HepG2 (cell line): Measurements from ENCODE around the gene ZNF547. TPM values are rescaled to one million over a fixed set of nuclear protein-coding genes. Genes with fewer than 3 reads are reported as not detected.

ENCODE experiments used
- CCDC6 ChIP-seq: sonication (generic); formaldehyde crosslinking; IDR thresholded peaks from 2 replicates; pipeline ENCODE4 v1.8.1; 2022; ENCODE audit warnings: mild to moderate bottlenecking, missing genetic modification reagents, moderate library complexity
- FOXC1 ChIP-seq: sonication (generic); formaldehyde crosslinking; IDR thresholded peaks from 2 replicates; pipeline ENCODE4 v1.8.0; 2022; ENCODE audit warnings: mild to moderate bottlenecking, missing genetic modification reagents, borderline replicate concordance
- HHEX ChIP-seq: IDR thresholded peaks from 2 replicates; pipeline ENCODE4 v1.6.1; 2016; ENCODE audit warnings: control low read depth
- KLF13 ChIP-seq: sonication (generic); formaldehyde crosslinking; IDR thresholded peaks from 2 replicates; pipeline ENCODE4 v1.4.0; 2020; ENCODE audit warnings: mild to moderate bottlenecking, missing genetic modification reagents
- MBD4 ChIP-seq: IDR thresholded peaks from 2 replicates; pipeline ENCODE4 v1.6.1; 2012; ENCODE audit warnings: low read length, inconsistent platforms, borderline replicate concordance
- NFKBIZ ChIP-seq: IDR thresholded peaks from 2 replicates; pipeline ENCODE4 v1.6.1; 2018; ENCODE audit warnings: missing genetic modification reagents, missing compliant biosample characterization
- SALL2 ChIP-seq: sonication (generic); formaldehyde crosslinking; IDR thresholded peaks from 2 replicates; pipeline ENCODE4 v1.8.1; 2023; ENCODE audit warnings: mild to moderate bottlenecking, missing genetic modification reagents, inconsistent platforms
- THAP11 ChIP-seq: IDR thresholded peaks from 2 replicates; pipeline ENCODE4 v1.6.1; 2016; ENCODE audit warnings: missing biosample characterization, missing genetic modification reagents
- ZBTB20 ChIP-seq: sonication (generic); formaldehyde crosslinking; IDR thresholded peaks from 2 replicates; pipeline ENCODE4 v1.8.1; 2023; ENCODE audit warnings: missing genetic modification reagents, low read depth, mild to moderate bottlenecking, borderline replicate concordance
- ZNF530 ChIP-seq: sonication (generic); formaldehyde crosslinking; IDR thresholded peaks from 2 replicates; pipeline ENCODE4 v1.5.0; 2020; ENCODE audit warnings: low read depth, mild to moderate bottlenecking, missing genetic modification reagents
- ZNF672 ChIP-seq: sonication (generic); formaldehyde crosslinking; IDR thresholded peaks from 2 replicates; pipeline ENCODE4 v1.8.1; 2022; ENCODE audit warnings: missing genetic modification reagents
- polyA plus RNA-seq, 8 experiments: library from polyadenylated mRNA; depleted of rRNA in 3 of 8; stranded (reverse) in 7 of 8; unstranded in 1 of 8; fragments of >200 nt; fragmentation: Illumina TruSeq in 4 of 8; extraction: Trizol in 4 of 8; gene quantifications; 2 replicates each; pipeline versions ENCODE4 v1.2.1 to v1.2.3, GENCODE V29; 2011 to 2016; ENCODE audit warnings: low read depth in 4 of 8, missing spikeins in 1 of 8, mixed read lengths in 1 of 8; ENCODE audit not compliant: insufficient read depth in 1 of 8
- total RNA-seq, 5 experiments: library from RNA; depleted of rRNA; stranded (reverse); fragments of >200 nt; fragmentation: Illumina TruSeq; extraction: Trizol; gene quantifications; 2 replicates each; pipeline ENCODE4 v1.2.3, GENCODE V29; 2016; ENCODE audit warnings: low read depth in 1 of 5
- TF ChIP-seq, protein P1 (sequence below): sonication (generic); formaldehyde crosslinking; IDR thresholded peaks from 2 replicates; pipeline ENCODE4; 2020; ENCODE audit warnings: missing genetic modification reagents, mild to moderate bottlenecking, borderline replicate concordance
- TF ChIP-seq, protein P2 (sequence below), 2 experiments: sonication (generic) in 1 of 2; formaldehyde crosslinking in 1 of 2; IDR thresholded peaks; 2 replicates each; pipeline versions ENCODE4 v1.5.1 to v1.6.1; 2011 to 2020; ENCODE audit warnings: borderline replicate concordance in 1 of 2, low read depth in 1 of 2, low read length in 1 of 2, mild to moderate bottlenecking in 1 of 2, missing genetic modification reagents in 1 of 2, moderate library complexity in 1 of 2
- TF ChIP-seq, protein P3 (sequence below): sonication (generic); formaldehyde crosslinking; IDR thresholded peaks from 2 replicates; pipeline ENCODE4 v1.4.0; 2020; ENCODE audit warnings: missing genetic modification reagents
- TF ChIP-seq, protein P4 (sequence below): sonication (generic); formaldehyde crosslinking; IDR thresholded peaks from 2 replicates; pipeline ENCODE4 v1.5.0; 2020; ENCODE audit warnings: missing genetic modification reagents
- TF ChIP-seq, protein P5 (sequence below): sonication (generic); formaldehyde crosslinking; IDR thresholded peaks from 2 replicates; pipeline ENCODE4 v1.5.0; 2020; ENCODE audit warnings: missing genetic modification reagents
- TF ChIP-seq, protein P6 (sequence below): sonication (generic); formaldehyde crosslinking; IDR thresholded peaks from 2 replicates; pipeline ENCODE4 v1.4.0; 2020; ENCODE audit warnings: mild to moderate bottlenecking, missing genetic modification reagents

The ZNF547 gene
- total and polyA plus RNA-seq, 2 of the 13 experiments (the other 11 are each of a cell fraction or from before 2014, with no cell fraction given), result 2.0 to 2.6 TPM

DNA sequence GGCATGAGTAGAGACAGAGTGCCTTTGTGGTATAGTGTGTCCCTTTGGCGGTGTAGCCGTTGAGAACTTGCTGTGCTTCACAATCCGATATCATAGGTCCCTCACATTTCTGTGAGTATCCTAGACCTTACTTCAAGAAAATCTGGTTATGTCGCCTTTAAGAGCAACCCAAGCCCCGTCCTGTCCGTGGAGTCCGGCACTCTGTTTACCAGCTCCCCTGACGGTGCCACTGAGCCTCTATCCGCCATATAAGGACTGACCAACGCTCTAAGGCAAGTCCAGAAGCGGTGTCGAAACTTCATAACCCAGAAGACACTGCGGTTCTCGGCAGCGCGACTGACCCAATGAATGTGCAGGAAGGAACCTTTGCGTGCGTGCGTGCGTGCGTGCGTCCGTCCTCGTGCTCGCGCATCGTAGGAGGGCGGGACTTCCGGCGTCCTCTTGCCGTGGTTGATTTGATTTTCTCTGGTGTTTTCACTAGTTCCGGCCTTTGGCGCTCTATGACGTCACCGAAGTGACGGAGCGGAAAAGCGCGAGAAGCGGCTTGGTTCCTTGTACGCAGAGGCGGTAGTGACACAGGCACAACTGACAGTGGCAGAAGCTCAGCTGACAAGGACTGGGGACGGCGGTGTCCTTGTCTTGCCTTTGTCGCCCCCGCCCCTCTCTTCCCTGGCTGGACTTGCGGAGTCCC lies at the start of gene ZNF547, which contains the start of gene TRAPPC2B (continued):
- TF ChIP-seq, protein P1, sequence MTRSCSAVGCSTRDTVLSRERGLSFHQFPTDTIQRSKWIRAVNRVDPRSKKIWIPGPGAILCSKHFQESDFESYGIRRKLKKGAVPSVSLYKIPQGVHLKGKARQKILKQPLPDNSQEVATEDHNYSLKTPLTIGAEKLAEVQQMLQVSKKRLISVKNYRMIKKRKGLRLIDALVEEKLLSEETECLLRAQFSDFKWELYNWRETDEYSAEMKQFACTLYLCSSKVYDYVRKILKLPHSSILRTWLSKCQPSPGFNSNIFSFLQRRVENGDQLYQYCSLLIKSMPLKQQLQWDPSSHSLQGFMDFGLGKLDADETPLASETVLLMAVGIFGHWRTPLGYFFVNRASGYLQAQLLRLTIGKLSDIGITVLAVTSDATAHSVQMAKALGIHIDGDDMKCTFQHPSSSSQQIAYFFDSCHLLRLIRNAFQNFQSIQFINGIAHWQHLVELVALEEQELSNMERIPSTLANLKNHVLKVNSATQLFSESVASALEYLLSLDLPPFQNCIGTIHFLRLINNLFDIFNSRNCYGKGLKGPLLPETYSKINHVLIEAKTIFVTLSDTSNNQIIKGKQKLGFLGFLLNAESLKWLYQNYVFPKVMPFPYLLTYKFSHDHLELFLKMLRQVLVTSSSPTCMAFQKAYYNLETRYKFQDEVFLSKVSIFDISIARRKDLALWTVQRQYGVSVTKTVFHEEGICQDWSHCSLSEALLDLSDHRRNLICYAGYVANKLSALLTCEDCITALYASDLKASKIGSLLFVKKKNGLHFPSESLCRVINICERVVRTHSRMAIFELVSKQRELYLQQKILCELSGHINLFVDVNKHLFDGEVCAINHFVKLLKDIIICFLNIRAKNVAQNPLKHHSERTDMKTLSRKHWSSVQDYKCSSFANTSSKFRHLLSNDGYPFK, result peak; percentile 89
- no peak for TF ChIP-seq CCDC6 (CRISPR knock-in tag)
- TF ChIP-seq, protein P2, sequence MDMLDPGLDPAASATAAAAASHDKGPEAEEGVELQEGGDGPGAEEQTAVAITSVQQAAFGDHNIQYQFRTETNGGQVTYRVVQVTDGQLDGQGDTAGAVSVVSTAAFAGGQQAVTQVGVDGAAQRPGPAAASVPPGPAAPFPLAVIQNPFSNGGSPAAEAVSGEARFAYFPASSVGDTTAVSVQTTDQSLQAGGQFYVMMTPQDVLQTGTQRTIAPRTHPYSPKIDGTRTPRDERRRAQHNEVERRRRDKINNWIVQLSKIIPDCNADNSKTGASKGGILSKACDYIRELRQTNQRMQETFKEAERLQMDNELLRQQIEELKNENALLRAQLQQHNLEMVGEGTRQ (IDR thresholded peaks at IDR 0.05; ENCODE audit: low read depth, low read length), result no peak
- TF ChIP-seq, protein P2 (CRISPR knock-in tag; IDR thresholded peaks at IDR 0.05; ENCODE audit: borderline replicate concordance), result peak; percentile 91; the same call in 1 of the 2 replicates
- TF ChIP-seq, protein P3, sequence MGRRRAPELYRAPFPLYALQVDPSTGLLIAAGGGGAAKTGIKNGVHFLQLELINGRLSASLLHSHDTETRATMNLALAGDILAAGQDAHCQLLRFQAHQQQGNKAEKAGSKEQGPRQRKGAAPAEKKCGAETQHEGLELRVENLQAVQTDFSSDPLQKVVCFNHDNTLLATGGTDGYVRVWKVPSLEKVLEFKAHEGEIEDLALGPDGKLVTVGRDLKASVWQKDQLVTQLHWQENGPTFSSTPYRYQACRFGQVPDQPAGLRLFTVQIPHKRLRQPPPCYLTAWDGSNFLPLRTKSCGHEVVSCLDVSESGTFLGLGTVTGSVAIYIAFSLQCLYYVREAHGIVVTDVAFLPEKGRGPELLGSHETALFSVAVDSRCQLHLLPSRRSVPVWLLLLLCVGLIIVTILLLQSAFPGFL (CRISPR knock-in tag), result no peak
- no peak for TF ChIP-seq MBD4
- TF ChIP-seq, protein P4, sequence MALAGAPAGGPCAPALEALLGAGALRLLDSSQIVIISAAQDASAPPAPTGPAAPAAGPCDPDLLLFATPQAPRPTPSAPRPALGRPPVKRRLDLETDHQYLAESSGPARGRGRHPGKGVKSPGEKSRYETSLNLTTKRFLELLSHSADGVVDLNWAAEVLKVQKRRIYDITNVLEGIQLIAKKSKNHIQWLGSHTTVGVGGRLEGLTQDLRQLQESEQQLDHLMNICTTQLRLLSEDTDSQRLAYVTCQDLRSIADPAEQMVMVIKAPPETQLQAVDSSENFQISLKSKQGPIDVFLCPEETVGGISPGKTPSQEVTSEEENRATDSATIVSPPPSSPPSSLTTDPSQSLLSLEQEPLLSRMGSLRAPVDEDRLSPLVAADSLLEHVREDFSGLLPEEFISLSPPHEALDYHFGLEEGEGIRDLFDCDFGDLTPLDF (CRISPR knock-in tag), result 0 out of 2 replicates have a peak, but pooled peaks have one; percentile 22
- TF ChIP-seq HHEX (CRISPR knock-in tag), result no peak
- no peak for TF ChIP-seq ZNF672 (CRISPR knock-in tag)
- TF ChIP-seq ZBTB20 (CRISPR knock-in tag), result 0 out of 2 replicates have a peak, but pooled peaks have one; percentile 22
- TF ChIP-seq THAP11 (CRISPR knock-in tag), result peak; percentile 99
- peak; percentile 53; the same call in 1 of the 2 replicates for TF ChIP-seq FOXC1
- TF ChIP-seq, protein P5, sequence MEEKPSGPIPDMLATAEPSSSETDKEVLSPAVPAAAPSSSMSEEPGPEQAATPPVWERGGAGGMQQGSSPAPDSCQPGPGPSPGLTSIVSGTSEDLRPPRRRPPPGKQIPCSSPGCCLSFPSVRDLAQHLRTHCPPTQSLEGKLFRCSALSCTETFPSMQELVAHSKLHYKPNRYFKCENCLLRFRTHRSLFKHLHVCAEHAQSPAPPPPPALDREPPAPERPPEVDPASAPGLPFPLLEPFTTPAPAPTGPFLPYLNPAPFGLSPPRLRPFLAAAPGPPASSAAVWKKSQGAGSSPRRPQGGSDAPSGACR (CRISPR knock-in tag), result no peak
- TF ChIP-seq ZNF530, result no peak
- TF ChIP-seq, protein P6, sequence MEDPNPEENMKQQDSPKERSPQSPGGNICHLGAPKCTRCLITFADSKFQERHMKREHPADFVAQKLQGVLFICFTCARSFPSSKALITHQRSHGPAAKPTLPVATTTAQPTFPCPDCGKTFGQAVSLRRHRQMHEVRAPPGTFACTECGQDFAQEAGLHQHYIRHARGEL (CRISPR knock-in tag), result no peak
- TF ChIP-seq SALL2 (CRISPR knock-in tag), result no peak
- no peak; the same call in 1 of the 2 replicates for TF ChIP-seq NFKBIZ (CRISPR knock-in tag)
- no peak for TF ChIP-seq KLF13
